HL-60/S4 treated with retinoic acid at 250 ng/mL for 4 days and 3 days (cell line): Measurements from ENCODE around the gene BCL11A.

Experiments used
- in situ Hi-C: fragments of 300-500 bp; cut with MboI; formaldehyde crosslinking; loops from 2 replicates; pipeline ENCODE4 v1.7.0; 2022; ENCODE audit warnings: low sequenced_read_pairs

The BCL11A gene

GRCh38 chr2:60512641-60513040 is 40.8 kb downstream of the BCL11A start:
- in situ Hi-C loops = no loop called here

- in situ Hi-C loops = no loop called here
Observed at GRCh38 chr2:60512062-60512622, 41.3 kb downstream of the BCL11A start.

- in situ Hi-C loops = no loop called here
Observed at GRCh38 chr2:60510713-60511112, 42.7 kb downstream of the BCL11A start.

GRCh38 chr2:60509066-60509465 is 44.4 kb downstream of the BCL11A start:
- in situ Hi-C loops = no loop called here

- in situ Hi-C loops = no loop called here
Observed at GRCh38 chr2:60508339-60508917, 45.0 kb downstream of the BCL11A start.

GRCh38 chr2:60507211-60507965 is 46.1 kb downstream of the BCL11A start:
- in situ Hi-C loops = no loop called here

- in situ Hi-C loops = no loop called here
Observed at GRCh38 chr2:60505880-60506260, 47.6 kb downstream of the BCL11A start.

- in situ Hi-C loops = no loop called here
Observed at GRCh38 chr2:60505240-60505879, 48.1 kb downstream of the BCL11A start.

- in situ Hi-C loops = no loop called here
Observed at GRCh38 chr2:60504049-60504448, 49.4 kb downstream of the BCL11A start.

- in situ Hi-C loops = no loop called here
Observed at GRCh38 chr2:60502144-60502543, 51.3 kb downstream of the BCL11A start.

- in situ Hi-C loops = no loop called here
Observed at GRCh38 chr2:60500861-60501260, 52.6 kb downstream of the BCL11A start.

GRCh38 chr2:60499651-60500265 is 53.7 kb downstream of the BCL11A start:
- in situ Hi-C loops = no loop called here

- in situ Hi-C loops = no loop called here
Observed at GRCh38 chr2:60498816-60499429, 54.5 kb downstream of the BCL11A start.

- in situ Hi-C loops = no loop called here
Observed at GRCh38 chr2:60498127-60498815, 55.2 kb downstream of the BCL11A start.

GRCh38 chr2:60497500-60497899 is 56.0 kb downstream of the BCL11A start:
- in situ Hi-C loops = no loop called here

GRCh38 chr2:60496956-60497355 is 56.5 kb downstream of the BCL11A start:
- in situ Hi-C loops = no loop called here

- in situ Hi-C loops = no loop called here
Observed at GRCh38 chr2:60496475-60496874, 57.0 kb downstream of the BCL11A start.

- in situ Hi-C loops = no loop called here
Observed at GRCh38 chr2:60495041-60495625, 58.3 kb downstream of the BCL11A start.

GRCh38 chr2:60493804-60494387 is 59.6 kb downstream of the BCL11A start:
- in situ Hi-C loops = no loop called here

GRCh38 chr2:60492548-60492947 is 60.9 kb downstream of the BCL11A start:
- in situ Hi-C loops = no loop called here
